Measurements from ENCODE around the gene ARHGEF16.

DNA sequence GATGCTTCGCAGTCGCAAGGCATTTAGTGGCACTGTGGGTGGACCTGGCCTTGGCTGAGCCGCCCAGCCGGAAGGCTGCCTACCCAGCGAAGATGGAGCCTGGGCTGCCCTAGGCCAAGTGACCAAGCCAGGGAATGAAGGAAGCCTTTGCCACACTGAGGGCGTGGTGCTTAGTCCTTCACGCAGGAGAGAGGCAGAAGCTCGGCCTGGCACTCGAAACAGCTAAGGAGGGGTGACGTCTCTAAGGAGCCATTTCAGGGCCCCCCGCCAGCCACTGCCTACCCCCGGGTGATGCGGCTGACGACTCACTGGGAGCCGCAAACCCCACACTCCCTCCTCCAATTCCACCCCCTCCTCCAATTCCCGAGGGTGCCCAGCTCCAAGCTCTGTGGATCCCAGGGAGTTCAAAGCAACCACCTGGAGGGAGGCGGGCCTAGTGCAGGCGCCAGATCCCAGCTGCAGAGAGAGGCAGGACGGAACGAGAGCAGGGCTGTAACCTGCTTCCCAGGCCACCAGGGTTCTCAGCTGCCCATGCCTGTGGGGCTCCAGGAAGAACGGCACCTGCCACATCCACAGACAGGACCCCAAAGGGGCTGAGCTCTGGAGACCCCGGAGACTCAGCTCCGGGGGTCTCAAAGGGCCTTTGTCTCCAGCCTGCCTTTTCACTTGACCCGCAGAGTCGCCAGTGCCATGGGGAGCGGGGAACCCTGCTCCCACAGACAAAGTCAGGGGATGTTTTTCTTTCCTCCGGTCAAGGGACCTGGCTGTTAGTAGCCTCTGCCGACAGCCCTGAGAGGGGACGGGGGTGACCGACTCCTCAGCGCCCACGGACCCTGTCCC is 75.8 kb downstream of the ARHGEF16 start:
- TF ChIP-seq, protein P1, sequence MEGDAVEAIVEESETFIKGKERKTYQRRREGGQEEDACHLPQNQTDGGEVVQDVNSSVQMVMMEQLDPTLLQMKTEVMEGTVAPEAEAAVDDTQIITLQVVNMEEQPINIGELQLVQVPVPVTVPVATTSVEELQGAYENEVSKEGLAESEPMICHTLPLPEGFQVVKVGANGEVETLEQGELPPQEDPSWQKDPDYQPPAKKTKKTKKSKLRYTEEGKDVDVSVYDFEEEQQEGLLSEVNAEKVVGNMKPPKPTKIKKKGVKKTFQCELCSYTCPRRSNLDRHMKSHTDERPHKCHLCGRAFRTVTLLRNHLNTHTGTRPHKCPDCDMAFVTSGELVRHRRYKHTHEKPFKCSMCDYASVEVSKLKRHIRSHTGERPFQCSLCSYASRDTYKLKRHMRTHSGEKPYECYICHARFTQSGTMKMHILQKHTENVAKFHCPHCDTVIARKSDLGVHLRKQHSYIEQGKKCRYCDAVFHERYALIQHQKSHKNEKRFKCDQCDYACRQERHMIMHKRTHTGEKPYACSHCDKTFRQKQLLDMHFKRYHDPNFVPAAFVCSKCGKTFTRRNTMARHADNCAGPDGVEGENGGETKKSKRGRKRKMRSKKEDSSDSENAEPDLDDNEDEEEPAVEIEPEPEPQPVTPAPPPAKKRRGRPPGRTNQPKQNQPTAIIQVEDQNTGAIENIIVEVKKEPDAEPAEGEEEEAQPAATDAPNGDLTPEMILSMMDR (IDR thresholded peaks at IDR 0.05), result peak in 4 of 7 experiments; percentile 20 to 35 (median 29)
- TF ChIP-seq POLR2A (IDR thresholded peaks at IDR 0.05), result peak in 1 of 3 donors; percentile 7

All from body of pancreas (tissue), 4 donors.